Endothelial cell of umbilical vein (primary cell): ENCODE data around the gene ZNF174. TPM values are rescaled to one million over a fixed set of nuclear protein-coding genes. Genes with fewer than 3 reads are reported as not detected.

ENCODE experiments used
- BruUV-seq: library from RNA; stranded (reverse); fragments of 400-500 nt; replicated peaks from 2 replicates; lab custom pipeline; 2021; lab: Mats Ljungman, UMichigan
- CTCF ChIA-PET: fragments of 300-600, 350-600 bp; sonication (Branson Sonifier 250); formaldehyde crosslinking; loops from one replicate; lab custom pipeline; 2021; ENCODE audit warnings: antibody characterized with exemption, inconsistent platforms; lab: Charles Lee
- POLR2A ChIA-PET: fragments of 300-600, 350-600 bp; sonication (Branson Sonifier 250); formaldehyde crosslinking; loops from one replicate; lab custom pipeline; 2021; ENCODE audit warnings: antibody characterized with exemption, inconsistent platforms; lab: Charles Lee
- DNase-seq: peaks from one replicate; pipeline ENCODE4 v3.0.0-alpha.2; 2011; ENCODE audit warnings: low read depth, low spot score
- FAIRE-seq: peaks from 2 replicates; lab custom pipeline; 2011; peaks lifted over from hg19 to GRCh38; lab: Jason Lieb, UNC
- H2AFZ ChIP-seq: 2 replicates; pipeline ENCODE4 v1.6.0; 2012; ENCODE audit warnings: low read depth, low read length, control low read depth, inconsistent platforms
- H3K27ac ChIP-seq: 2 replicates; pipeline ENCODE4 v1.5.1; 2011; ENCODE audit warnings: low read depth, mild to moderate bottlenecking, control low read depth, low read length, moderate library complexity; ENCODE audit not compliant: insufficient read depth
- H3K27me3 ChIP-seq, 2 experiments: 2 replicates each; pipeline versions ENCODE4 v1.6.0 to v1.6.1; 2011; ENCODE audit warnings: low read length in 2 of 2, mixed read lengths in 1 of 2; ENCODE audit not compliant: control insufficient read depth in 2 of 2, insufficient read depth in 2 of 2
- H3K36me3 ChIP-seq, 2 experiments: 2 replicates in 1 of 2; 3 replicates in 1 of 2; pipeline ENCODE4 v1.5.1; 2011; ENCODE audit warnings: low read length in 2 of 2, mild to moderate bottlenecking in 1 of 2, moderate library complexity in 1 of 2; ENCODE audit not compliant: control insufficient read depth in 2 of 2, insufficient read depth in 2 of 2; ENCODE audit errors: extremely low read depth in 1 of 2
- H3K4me1 ChIP-seq: 3 replicates; pipeline ENCODE4 v1.5.1; 2011; ENCODE audit warnings: mild to moderate bottlenecking, low read length; ENCODE audit not compliant: control insufficient read depth, insufficient read depth; ENCODE audit errors: extremely low read depth
- H3K4me2 ChIP-seq: 2 replicates; pipeline ENCODE4 v1.6.1; 2011; ENCODE audit warnings: low read length, control low read depth, mixed read lengths; ENCODE audit not compliant: insufficient read depth
- H3K4me3 ChIP-seq, 3 experiments: fragments of 200-600 bp in 1 of 3; sonication (generic), shearing (Covaris generic) in 1 of 3; replicated peaks in 1 of 3; 2 replicates each; pipeline ENCODE4 v1.5.1; 2011 to 2016; ENCODE audit warnings: control low read depth in 3 of 3, low read length in 3 of 3, mild to moderate bottlenecking in 2 of 3, inconsistent platforms in 1 of 3, low read depth in 1 of 3, moderate library complexity in 1 of 3; ENCODE audit not compliant: insufficient read depth in 1 of 3
- H3K79me2 ChIP-seq: 2 replicates; pipeline ENCODE4 v1.6.0; 2012; ENCODE audit warnings: low read length, inconsistent platforms; ENCODE audit not compliant: control insufficient read depth, insufficient read depth
- H3K9ac ChIP-seq: replicated peaks from 2 replicates; pipeline ENCODE3; 2011; ENCODE audit warnings: low read length, control low read depth; ENCODE audit not compliant: insufficient read depth; ENCODE audit errors: extremely low read depth
- H3K9me1 ChIP-seq: replicated peaks from 3 replicates; pipeline ENCODE4 v1.6.0; 2011; ENCODE audit warnings: mild to moderate bottlenecking, low read length; ENCODE audit not compliant: control insufficient read depth, insufficient read depth; ENCODE audit errors: extremely low read depth
- H3K9me3 ChIP-seq: replicated peaks from 2 replicates; pipeline ENCODE4 v1.5.1; 2012; ENCODE audit warnings: low read length, inconsistent platforms; ENCODE audit not compliant: control insufficient read depth, insufficient read depth
- H4K20me1 ChIP-seq: replicated peaks from 2 replicates; pipeline ENCODE3; 2011; ENCODE audit warnings: mild to moderate bottlenecking, low read length; ENCODE audit not compliant: control insufficient read depth, insufficient read depth; ENCODE audit errors: extremely low read depth
- EZH2 ChIP-seq: IDR thresholded peaks from 2 replicates; pipeline ENCODE4 v1.6.1; 2012; ENCODE audit warnings: borderline replicate concordance, low read depth, mild to moderate bottlenecking, moderate library complexity, low read length, inconsistent platforms; ENCODE audit not compliant: severe bottlenecking
- FOS ChIP-seq: IDR thresholded peaks from 2 replicates; pipeline ENCODE4 v1.6.1; 2011; ENCODE audit warnings: mild to moderate bottlenecking, low read length, moderate library complexity, borderline replicate concordance; ENCODE audit not compliant: insufficient read depth
- GATA2 ChIP-seq: IDR thresholded peaks from 2 replicates; pipeline ENCODE4 v1.7.0; 2011; ENCODE audit warnings: low read depth, mild to moderate bottlenecking, moderate library complexity, mixed read lengths, low read length; ENCODE audit not compliant: insufficient read length, insufficient read depth
- JUN ChIP-seq: IDR thresholded peaks from 2 replicates; pipeline ENCODE4 v1.6.1; 2011; ENCODE audit warnings: borderline replicate concordance, low read depth; ENCODE audit not compliant: insufficient read length, insufficient read depth
- MAX ChIP-seq: IDR thresholded peaks from 2 replicates; pipeline ENCODE4 v1.6.1; 2011; ENCODE audit not compliant: insufficient read depth, insufficient read length
- MYC ChIP-seq: IDR thresholded peaks from one replicate; pipeline ENCODE4 v1.6.1; 2011; ENCODE audit warnings: mild to moderate bottlenecking, low read depth, low read length
- POLR2A ChIP-seq: IDR thresholded peaks from 2 replicates; pipeline ENCODE4 v1.6.1; 2012; ENCODE audit warnings: low read depth, mild to moderate bottlenecking, control low read depth, low read length
- POLR2AphosphoS5 ChIP-seq: IDR thresholded peaks from 2 replicates; pipeline ENCODE4 v1.6.1; 2012; ENCODE audit warnings: low read depth, mild to moderate bottlenecking, control low read depth, low read length, moderate library complexity; ENCODE audit not compliant: insufficient read depth
- dilution Hi-C: fragments of 300-500 bp; cut with MboI; formaldehyde crosslinking; loops from one replicate; pipeline ENCODE4 v1.15.0; 2019; ENCODE audit warnings: low sequenced_read_pairs; ENCODE audit not compliant: extremely low pct_ligation_motif_present
- intact Hi-C: fragments of 100-400 bp; cut with micrococcal nuclease; formaldehyde crosslinking; loops from one replicate; pipeline ENCODE4 v1.10.0; 2022
- polyA plus RNA-seq, 4 experiments: library from polyadenylated mRNA; depleted of rRNA in 3 of 4; stranded (reverse) in 3 of 4; unstranded in 1 of 4; fragments of >200 nt; gene quantifications; 2 replicates each; pipeline versions ENCODE4 v1.2.1 to v1.2.3, GENCODE V29; 2011 to 2012; ENCODE audit warnings: missing spikeins in 1 of 4
- total RNA-seq: library from RNA; stranded (reverse); gene quantifications from 2 replicates; pipeline ENCODE4 v1.2.3, GENCODE V29; 2021
- TF ChIP-seq, protein P1 (sequence below), 2 donors: IDR thresholded peaks; 1 replicate in 1 of 2; 2 replicates in 1 of 2; pipeline ENCODE4 v1.5.1; 2011; ENCODE audit warnings: low read length in 2 of 2, mild to moderate bottlenecking in 2 of 2, moderate library complexity in 2 of 2, control low read depth in 1 of 2, inconsistent platforms in 1 of 2, low read depth in 1 of 2; ENCODE audit not compliant: insufficient read depth in 1 of 2; ENCODE audit errors: extremely low read depth in 1 of 2

ZNF174 gene
- total and polyA plus RNA-seq, 2 donors (not counting 3 experiments of a cell fraction or from before 2014, with no cell fraction given) = 7.1 to 9.1 TPM

- Histone ChIP-seq H3K9me3 (no peaks in the 10 kb centered on the region), H3K4me2 (no peak overlapping the region), H3K27me3 (no peaks in the 10 kb centered on the region), H4K20me1 (no peaks in the 10 kb centered on the region), H3K4me1 (no peaks in the 10 kb centered on the region), H3K36me3 (peaks cover 2 to 18% of the 10 kb centered on the region in 2 experiments), H3K79me2 (peaks cover 2% of the 10 kb centered on the region), H3K27ac (no peak overlapping the region), H3K9me1 (no peaks in the 10 kb centered on the region), H3K9ac (no peak overlapping the region), H2AFZ (no peak overlapping the region), H3K4me3 (no peak overlapping the region)
- intact Hi-C loops (no loop called here), dilution Hi-C loops (no loop called here)
- FAIRE-seq = no peak
- ChIA-PET CTCF (no interaction called here), POLR2A (no interaction called here)
- TF ChIP-seq POLR2A = no peak
- no peak for TF ChIP-seq EZH2
- TF ChIP-seq, protein P1, sequence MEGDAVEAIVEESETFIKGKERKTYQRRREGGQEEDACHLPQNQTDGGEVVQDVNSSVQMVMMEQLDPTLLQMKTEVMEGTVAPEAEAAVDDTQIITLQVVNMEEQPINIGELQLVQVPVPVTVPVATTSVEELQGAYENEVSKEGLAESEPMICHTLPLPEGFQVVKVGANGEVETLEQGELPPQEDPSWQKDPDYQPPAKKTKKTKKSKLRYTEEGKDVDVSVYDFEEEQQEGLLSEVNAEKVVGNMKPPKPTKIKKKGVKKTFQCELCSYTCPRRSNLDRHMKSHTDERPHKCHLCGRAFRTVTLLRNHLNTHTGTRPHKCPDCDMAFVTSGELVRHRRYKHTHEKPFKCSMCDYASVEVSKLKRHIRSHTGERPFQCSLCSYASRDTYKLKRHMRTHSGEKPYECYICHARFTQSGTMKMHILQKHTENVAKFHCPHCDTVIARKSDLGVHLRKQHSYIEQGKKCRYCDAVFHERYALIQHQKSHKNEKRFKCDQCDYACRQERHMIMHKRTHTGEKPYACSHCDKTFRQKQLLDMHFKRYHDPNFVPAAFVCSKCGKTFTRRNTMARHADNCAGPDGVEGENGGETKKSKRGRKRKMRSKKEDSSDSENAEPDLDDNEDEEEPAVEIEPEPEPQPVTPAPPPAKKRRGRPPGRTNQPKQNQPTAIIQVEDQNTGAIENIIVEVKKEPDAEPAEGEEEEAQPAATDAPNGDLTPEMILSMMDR (IDR thresholded peaks at IDR 0.05; ENCODE audit: extremely low read depth in 1 of 2, insufficient read depth in 1 of 2, low read depth in 1 of 2, low read length in 2 of 2) = no peak
- no peak for TF ChIP-seq GATA2
- TF ChIP-seq MYC = no peak
- TF ChIP-seq MAX = no peak
- TF ChIP-seq POLR2AphosphoS5 = no peak
- no peak for TF ChIP-seq JUN
- no peak for TF ChIP-seq FOS
- no peak for DNase-seq
- no TSS peak for BruUV-seq
Observed at GRCh38 chr16:3389663-3390338, 11.2 kb upstream of the ZNF174 start.
